MM.1S (cell line): ENCODE results near the gene CSN3.

ENCODE experiments used
- CTCF ChIP-seq: fragments of 300-600 bp; sonication (generic); IDR thresholded peaks from 2 replicates; pipeline ENCODE4 v1.5.1; 2016; ENCODE audit warnings: antibody characterized with exemption, low read length, mixed read lengths
- EZH2 ChIP-seq: fragments of 300-600 bp; sonication (generic); optimal IDR thresholded peaks from 2 replicates; pipeline ENCODE3; 2017; ENCODE audit warnings: low read depth, mild to moderate bottlenecking, antibody characterized with exemption, low read length, mixed read lengths
- EZH2phosphoT487 ChIP-seq: fragments of 300-600 bp; sonication (generic); IDR thresholded peaks from 2 replicates; pipeline ENCODE4 v1.6.1; 2018; ENCODE audit warnings: antibody characterized with exemption, low read length

- TF ChIP-seq CTCF (no peak), EZH2 (no peak), EZH2phosphoT487 (no peak)
Observed at GRCh38 chr4:70203601-70204000, 38.8 kb upstream of the CSN3 start.
